RPMI8226 (cell line): ENCODE results near the gene LFNG.

Source experiments
- DNase-seq: peaks from one replicate; pipeline ENCODE4 v3.0.0-alpha.2; 2015

LFNG gene

DNA sequence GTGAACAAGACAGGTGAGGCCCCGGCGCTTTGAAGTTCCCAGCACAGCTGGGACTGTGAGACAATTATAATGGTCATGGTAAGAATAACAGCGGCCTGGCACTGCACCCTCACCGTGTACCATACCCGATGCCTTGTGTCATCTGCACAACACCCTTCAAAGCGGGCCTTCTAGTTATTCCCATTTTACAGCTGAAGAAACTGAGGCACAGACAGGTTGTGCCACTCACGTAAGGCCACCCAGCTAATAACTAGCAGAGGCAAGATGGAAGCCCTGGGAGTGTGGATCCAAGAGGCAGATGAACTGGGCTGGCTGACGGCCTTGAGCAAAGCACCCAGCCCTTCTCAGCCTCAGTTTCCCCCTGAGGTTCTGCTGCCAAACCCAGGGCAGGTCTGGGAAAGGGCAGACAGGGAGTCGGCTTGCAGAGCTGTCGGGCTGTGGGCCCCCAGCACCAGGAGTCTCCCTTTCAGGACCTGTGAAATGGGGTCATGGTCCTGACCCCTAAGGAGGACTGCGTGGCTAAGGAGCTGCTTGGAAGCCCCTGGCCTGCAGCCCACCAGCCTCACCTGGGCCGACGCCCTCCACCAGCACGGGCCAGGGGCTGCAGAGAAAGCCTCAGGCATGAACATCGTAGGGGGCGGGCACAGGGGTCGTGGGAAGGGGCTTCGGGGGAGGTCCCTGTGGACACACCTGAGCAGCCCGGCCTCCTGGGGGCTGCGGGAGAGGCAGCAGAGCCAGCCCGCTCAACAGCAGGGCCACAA is 15.3 kb upstream of the LFNG start:
- DNase-seq, result no peak

DNA sequence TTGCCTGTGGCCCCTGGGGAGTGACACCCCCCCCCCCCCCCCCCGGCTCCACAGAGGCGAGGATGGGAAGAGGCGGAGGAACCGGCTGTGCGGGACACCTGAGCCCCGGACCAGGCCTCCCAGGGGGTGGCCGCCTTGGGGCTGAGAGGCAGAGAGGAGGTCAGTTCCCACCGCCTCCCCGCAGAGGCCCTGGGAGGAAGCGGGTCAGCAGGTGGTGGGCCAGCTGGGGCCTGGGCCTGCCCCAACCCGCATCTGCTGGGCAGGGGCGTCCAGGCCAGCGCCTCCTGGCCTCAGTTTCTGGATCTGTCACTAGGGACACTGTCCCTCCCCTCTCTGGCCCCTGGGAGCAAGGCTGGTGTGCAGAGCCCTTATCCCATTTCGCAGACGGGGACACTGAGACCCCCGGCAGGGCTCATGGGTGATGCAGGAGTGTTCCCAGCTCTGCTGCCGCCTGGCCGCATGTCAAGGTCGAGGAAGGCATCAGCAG is 14.6 kb upstream of the LFNG start:
- DNase-seq, result no peak

DNA sequence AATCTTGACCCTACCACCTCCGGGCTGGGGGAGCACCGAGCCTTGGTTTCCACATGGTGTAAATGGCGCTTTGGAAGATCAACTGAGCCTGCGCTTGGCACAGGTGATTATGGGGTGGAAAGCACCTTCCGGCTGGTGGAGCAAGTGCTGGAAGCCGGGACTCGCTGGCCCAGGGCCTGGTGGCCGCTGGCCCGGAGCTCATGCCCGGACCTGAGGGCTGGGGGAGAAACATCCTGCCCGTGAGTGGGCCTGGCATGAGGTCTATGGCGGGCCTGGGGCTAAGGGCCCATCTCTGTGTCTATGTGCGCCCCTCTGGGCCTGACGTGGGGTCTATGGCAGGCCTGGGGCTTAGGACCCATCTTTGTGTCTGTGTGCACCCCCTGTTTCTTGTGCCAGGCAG is 14.2 kb upstream of the LFNG start:
- DNase-seq, result no peak

DNA sequence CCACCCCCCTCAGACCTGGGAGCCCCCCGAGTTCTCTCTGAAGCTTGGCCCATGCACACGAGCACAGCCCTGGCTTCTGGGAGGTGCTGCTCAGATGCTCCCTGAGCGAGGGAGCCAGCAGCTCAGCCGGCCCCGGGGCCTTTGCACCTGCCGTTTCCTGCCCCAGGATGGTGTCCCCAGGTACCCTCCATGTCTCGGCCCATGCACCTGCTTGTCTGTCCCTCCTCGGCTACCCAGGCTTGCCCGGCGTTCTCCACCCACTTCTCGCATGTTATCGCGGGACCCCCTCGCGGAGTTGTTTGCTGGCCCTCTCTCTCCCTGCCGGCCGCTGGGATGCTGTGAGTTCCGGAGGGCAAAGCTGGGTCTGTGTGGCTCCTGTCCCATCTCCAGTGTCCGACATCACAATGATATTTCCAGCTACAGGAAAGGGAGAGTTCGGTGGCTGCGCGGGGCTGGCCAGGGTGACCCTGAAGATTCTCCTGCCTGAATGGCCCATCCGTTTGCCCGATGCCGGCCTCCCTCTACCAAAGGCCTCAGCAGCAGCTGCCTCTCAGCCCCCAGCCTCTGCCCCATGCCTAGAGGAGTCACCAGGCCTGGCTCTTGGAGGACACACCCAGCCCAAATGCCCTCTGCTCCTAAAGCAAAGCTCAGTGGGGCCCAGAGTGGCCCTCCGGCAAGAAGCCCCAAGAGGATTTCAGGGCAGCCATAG is 12.2 kb upstream of the LFNG start:
- DNase-seq, result no peak

DNA sequence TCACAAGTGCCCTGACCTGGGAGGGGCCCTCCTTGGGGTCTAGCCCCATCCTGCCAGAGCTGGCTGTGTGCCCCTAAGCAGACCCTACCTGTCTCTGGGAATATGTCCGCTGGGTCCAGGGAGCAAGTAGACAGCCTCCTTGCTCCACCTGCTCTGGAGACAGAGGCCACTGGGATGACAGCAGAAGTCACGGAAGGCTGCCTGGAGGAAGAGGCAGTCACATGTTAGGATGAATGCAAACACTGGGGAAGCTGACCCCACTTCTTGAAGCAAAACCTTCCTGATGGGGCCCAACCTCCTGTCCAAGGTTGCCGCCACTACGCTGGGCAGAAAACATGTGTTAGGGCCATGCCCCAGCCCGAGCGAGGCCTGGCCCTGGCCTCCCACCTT is 11.7 kb upstream of the LFNG start:
- no peak for DNase-seq

DNA sequence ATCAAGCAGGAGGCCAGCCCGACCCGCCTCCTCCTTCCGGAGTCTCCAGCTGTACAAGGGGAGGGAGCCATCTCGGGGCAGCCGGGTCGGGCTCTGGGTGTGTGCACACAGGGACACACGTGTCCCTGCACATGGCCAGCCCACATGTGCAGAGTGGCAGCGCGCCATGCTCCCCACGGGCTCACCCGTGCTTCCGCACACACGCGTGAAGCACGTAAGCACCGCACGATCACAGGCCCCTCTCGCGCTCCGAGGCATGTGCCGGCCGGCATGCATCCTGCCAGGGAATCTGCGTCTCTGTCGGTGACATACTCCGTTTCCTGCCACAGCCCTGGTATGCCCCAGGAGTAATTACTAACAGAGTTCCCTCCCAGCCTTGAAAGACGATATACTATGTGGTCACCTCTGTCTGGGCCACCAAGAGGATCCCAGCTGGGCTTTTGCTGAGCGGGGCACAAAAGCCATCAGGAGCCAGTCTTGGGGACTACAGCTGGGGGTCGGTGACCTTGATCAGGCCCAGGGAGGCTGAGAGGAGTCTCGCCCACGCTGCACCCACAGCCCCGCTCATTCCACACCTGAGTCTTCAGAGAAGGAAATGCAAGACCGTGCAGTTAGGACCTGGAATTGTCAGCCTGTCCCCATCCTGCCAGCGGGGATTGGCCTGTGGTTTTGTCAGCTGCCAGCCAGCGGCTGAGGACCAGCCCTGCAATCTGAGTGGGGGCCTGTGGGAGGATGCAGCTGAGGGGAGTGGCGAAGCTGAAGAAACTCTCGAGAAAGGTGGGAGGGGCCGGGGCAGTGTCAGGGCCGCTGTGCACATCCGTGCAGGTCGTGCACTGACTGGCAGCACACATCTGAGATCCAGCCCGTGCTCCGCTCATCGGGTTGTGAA is 11.0 kb upstream of the LFNG start:
- DNase-seq, result peak; percentile 94

DNA sequence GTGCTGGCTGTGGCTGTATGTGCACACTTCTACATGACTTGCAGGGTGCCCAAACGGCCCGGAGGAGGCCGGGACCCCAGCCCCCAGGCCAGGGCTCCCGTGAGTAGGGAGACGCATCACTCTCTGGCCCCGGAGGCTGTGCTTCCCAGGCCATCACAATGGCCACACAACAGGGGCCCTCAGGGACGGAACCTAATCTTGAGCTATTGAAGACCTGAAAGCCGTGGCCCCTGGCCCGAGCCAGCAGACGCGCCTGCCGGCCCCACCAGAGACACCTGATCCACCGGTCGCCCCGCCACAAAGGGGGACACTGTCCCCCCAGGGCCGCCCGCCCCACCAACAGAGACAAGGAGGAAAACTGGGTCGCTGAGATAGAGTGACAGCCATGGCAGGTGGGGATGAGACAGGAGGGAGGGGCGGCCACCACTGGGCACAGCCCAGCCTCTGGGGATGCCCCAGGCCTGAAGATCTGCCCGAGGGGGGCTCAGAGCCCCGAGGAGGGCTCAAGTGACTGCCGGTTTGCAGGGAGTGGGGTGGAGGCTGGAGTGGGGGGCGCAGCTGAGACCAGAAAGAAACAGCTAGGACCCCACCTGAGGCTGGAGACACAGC is 10.2 kb upstream of the LFNG start:
- no peak for DNase-seq

DNA sequence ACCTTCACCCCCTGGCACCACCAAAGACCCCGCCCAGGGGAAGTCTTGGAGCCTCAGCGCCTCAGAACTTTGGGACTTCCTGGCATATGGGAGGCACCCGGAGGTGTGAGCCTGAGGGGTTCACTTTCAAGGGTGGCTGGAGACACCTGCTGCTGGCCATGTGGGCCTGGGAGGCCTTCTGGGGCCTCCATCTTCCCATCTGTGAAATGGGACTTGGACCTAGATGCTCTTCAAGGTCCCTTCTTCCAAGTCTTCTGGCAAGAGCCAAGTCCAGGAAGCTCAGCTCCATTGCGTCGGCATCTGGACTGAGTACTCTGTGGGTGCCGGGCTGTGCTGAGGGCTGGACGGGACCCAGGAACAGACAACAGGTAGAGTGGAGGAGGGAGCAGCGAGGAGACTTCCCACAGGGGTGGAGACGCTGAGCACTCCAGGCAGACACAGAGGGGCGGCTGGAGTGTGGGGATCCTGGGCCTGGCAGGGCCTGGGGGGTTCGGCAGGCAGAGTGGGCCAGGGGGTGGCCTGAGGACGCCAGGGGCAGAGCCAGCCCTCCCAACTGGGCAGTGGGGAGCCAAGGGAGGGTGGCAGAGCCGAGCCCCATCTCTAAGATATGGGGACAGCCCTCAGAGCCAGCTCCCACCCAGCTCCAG is 9.3 kb upstream of the LFNG start:
- no peak for DNase-seq

DNA sequence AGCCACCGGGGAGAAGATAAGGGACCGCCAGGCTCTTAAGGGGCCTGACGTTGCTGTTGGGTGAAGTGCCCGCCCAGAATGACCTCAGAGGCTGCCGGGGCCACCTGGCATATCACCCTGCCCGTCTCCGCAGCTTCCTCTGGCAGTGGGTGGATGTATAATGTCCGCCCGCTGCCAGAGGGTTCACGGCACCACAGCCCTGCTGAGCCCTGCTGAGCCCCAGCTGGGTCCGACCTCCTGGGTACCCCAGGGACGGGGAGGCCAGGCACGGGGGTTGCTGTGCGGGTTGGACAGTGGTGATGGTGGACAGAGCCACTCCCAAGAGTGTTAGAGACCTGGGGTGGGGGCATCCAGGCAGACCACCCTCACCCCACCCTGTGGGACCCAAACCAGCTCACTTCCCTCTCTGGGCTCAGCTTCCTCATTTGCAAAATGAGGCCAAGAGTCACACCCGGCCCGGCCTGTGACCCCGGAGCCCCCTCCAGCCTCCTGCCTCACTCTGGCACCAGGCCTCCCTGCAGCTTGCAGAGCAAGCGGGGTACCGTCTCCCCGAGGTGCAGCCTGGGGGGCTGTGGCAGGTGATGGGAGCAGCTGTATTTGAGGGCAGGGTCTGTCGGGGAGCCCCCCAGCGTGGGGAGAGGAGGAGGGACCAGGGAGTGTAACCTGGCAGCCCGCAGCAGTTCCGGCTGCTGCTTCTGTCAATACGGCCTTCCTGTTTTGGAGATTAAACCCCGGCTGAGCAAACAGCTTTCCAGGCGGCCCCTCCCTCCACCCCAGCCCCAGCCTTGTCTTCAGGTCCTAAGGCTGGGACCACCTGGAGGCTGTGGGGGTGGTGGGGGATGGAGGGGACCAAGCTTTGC is 8.4 kb upstream of the LFNG start:
- no peak for DNase-seq

DNA sequence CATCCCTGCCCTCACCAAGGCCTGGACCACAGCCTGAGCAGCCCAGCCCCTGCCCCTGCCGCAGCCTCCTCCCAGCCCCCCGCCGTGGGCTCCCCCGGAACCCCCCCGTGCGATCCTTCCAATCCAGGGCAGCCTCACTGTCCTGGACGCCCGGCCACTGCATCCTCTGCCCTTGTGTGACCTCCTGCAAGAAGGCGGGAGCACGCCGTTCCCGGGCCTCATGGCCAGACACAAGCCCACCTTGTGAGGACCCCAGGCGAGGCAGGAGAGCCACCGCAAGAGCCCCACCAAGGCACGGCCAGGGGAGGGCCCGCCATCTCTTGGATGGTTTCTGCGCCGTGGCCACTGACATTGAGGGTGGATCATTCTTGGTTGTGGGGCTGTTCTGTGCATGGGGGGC is 7.8 kb upstream of the LFNG start:
- no peak for DNase-seq

DNA sequence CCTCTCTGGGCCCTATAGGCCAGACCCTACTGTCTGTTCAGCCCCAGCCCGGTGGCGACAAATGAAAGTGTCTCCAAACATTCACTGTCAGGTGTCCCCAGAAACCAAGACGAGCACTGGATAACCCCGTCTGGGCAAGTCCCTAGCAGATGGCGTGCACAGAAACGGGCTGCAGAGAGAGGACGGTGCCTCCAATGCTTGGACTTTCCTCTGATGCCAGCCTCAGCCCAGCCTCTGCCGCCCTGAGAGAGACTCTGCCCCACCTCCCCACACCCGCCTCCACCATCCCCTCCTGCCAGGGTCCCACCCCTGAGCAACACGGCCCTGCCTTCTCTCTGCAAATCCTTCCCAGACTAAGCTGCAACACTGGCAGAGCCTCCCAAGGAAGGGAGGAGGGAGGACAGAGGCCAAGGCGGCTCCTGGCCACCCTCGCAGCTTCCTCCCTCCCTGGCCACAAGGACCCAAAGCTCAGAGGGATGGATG is 7.4 kb upstream of the LFNG start:
- no peak for DNase-seq

DNA sequence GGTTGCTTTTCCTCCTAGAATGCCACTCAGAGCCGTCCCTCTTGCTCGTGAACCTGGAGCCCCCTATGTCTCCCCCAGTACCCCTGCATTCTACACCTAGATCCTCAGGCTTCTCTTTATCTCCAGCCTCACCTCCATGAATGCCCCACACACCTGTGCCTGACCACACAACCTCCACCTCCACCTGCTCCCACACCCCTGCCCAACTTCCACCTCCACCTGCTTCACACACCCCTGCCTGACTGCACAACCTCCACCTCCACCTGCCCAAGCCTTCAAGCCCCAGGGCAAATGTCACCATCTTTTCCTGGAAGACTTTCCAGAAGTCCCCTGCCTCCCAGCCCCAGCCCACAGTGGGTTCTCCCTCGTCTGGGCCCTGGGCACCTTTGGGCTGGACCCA is 6.9 kb upstream of the LFNG start:
- DNase-seq, result peak; percentile 61

DNA sequence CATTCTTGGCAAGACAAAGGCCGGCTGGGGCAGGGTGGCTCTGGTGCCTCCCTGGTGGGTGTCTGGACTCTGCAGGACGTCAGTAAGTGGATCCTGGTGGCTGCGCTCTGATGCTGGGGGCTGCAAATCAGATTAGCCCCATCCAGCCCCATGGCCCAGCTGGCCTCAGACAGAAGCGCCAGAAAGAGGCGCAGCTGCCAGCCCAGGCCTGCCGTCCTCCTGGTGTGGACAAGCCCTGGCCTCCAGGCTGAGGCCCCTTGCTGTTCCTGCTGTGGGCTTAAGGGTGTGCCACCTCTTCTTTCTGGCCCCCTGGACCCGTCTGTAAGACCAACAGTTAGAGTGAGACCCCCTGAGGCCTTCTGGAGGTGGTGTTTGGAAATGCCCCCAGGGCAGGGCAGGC is 5.9 kb upstream of the LFNG start:
- DNase-seq, result no peak

DNA sequence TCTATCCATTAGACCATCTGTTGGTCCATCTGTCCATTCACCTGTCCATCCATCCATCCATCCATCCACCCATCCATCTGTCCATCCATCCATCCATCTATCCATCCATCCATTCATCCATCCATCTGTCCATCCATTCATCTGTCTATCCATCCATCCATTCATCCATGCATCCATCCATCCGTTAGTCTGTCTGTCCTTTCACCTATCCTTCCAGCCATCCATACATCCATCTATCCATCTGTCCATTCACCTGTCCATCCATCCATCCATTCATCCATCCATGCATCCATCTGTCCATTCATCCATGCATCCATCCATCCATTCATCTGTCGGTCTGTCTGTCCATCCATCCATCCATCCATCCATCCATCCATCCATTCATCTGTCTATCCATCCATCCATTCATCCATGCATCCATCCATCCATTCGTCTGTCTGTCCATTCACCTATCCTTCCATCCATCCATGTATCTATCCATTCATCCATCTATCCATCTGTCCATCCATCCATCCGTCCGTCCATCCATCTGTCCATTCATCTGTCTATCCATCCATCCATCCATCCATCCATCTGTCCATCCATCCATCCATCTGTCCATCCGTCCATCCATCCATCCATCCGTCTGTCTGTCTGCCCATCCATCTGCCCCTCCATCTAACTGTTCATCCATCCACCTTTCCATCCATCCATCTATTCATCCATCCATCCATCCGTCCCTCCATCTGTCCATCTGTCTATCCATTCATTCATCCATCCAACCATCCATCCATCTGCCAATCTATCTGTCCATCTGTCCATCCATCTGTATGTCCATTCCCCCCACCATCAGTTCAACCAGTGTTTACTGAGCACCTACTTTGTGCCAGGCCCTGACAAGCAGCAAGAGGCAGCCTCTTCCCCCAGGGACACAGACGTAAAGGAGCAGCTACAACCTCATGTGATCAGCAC is 4.8 kb upstream of the LFNG start:
- DNase-seq, result no peak

DNA sequence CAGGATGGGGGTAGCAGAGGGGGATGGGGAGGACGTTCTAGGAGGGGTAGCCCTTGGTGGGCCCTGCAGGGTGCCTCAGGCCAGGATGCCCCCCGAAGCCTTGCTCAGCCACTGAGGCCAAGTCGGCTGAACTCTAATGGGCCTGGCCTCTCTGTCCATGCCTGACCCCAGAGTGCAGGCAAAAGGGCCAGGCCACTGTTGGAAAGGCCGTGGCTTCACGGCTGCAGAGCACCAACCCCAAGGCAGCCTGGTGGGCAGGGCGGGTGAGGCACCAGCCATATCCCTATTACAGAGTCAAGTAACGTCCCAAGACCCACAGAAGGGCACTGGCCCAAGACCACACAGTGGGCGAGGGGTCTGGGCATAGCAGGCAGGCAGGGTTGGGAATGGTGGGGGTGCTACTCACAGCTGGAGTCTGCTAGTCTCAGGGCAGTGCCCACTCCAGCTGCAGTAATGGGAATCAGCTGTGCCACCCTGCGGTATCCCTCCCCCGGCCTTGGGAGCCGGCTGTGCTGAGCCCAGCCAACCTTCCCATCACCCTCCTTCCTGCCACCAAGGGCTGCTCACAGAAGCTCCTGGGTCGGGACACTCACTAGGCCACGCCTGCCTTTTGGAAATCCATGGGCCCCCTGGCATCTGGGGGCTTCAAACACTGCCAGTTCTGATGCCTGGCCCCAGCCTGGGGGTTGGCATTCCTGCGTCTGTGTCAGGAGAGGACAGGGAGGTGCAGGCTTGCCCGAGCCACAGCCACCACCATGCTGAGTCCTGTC is 4.0 kb upstream of the LFNG start:
- no peak for DNase-seq

DNA sequence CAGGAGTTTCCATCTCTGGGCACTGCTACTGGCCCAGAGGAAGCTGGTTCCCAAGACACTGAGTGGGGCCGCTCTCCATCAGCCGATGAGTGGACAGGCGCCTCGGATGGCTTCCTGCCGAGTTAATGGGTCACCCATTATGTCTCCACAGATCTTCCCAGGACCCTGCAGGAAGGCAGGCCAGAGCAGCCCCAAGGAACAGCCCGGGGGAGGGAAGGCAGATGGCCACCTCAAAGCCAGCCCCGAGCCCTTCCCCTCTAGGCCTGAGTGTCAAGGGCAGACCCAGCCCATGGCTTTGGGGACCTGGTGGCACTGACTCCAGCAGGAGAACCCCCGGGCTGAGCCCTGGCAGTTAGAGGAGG is 3.4 kb upstream of the LFNG start:
- DNase-seq, result no peak

DNA sequence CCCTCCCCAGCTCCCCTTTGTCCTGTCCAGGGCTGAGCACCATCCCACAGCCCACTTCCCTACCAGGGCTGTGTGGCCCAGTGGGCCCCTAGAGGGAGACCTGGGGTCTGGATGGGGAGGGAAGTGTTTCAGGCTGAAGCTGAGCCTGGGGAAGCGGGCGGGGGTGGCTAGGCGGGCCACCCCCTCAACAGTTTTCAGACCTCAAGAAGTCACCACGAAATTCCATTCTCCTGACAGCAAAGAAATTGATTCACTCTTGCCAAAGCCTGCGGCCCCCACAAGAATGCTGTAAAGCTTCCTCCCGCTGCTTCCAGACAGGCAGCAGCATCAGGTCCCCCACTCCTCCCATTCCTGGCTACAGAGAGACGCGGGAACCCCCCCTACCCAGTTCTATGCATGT is 2.5 kb upstream of the LFNG start:
- DNase-seq, result no peak

DNA sequence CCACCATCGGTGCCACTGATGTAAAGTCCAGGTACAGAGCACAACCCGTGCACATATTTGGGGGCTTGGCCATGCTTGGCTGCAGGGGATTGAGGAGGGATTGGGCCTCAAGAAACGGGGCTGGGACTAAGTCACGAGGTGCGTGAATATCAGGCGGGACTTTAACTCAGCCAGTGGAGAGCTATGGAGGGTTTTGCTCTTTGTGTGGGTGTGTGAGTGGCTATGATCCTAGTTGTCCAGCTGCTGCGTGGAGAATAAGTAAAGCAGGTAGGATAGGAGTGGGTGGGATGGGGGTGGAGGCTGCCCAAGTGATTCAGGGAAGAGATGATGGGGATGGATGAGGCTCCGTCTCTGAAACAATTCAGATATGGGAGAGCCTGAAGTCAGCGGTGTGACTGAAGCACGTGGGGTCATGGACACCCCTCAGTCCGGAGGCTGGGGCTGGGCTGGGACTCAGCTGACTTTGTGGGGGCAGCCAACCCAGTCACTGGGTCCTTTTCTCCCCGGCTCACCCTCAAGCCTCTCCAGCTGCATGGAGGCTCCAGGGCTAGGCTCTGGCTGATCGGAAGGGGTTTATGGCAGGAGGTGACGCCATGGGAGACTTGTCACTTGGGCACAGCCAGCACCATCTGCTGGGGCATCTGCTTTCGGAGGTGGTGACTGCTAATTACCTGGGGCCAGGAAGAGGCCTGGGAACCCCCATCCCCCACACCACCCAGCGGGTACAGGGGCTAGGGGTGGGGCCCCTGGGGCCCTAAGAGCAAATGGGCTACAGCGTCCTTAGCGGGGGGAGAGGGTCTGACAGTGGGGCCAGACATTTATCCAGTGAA is 1.7 kb upstream of the LFNG start:
- DNase-seq, result peak; percentile 41

DNA sequence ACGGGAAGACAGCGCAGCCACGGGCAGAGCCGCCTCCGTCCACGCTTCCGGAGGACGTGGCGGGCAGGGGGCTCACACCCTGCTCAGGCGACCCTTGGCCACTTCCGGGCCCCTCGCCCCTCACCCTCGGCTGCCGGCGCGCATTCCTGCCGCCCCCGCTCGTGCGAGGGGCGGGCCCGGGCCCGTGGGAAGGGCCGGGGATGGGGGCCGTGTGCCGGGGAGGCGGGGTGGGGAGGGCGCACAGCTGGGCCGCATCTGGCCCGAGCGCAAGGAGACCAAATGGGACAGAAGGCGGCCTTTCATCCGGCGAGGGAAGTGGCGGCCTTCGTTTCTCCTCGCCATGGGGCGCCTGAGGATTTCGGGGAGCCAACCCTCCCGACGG is 846 bp upstream of the LFNG start:
- no peak for DNase-seq
